Midbrain (tissue), 1 donor: Measurements from ENCODE around the gene RASSF1.

Experiments
- DNase-seq: peaks from one replicate; lab custom pipeline; 2025; lab: John Stamatoyannopoulos, UW

RASSF1 gene

GRCh38 chr3:50365842-50366220 lies 25.2 kb upstream of the RASSF1 start:
- DNase-seq: no peak

- peak; percentile 53 for DNase-seq
Measured at GRCh38 chr3:50365080-50365841, 24.6 kb upstream of the RASSF1 start.

- DNase-seq: no peak
Measured at GRCh38 chr3:50364573-50365079, 24.0 kb upstream of the RASSF1 start.

DNA sequence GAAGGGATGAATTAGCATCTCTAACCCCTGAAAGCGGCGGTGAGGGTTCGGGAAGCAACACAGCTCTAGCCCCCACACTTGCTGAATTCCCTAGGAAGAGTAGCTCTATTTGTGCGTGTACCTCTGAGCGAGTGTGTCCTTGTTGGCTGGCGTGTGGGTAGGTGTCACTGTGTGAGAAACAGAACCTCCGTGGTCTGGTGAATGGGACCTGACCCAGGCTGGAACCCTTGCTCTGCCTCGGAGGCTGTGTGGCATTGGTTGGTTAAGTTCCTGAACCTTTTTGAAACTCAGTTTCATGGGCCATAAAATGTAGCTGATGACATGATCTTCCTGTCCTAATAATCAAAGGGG lies 19.1 kb upstream of the RASSF1 start:
- no peak for DNase-seq

DNA sequence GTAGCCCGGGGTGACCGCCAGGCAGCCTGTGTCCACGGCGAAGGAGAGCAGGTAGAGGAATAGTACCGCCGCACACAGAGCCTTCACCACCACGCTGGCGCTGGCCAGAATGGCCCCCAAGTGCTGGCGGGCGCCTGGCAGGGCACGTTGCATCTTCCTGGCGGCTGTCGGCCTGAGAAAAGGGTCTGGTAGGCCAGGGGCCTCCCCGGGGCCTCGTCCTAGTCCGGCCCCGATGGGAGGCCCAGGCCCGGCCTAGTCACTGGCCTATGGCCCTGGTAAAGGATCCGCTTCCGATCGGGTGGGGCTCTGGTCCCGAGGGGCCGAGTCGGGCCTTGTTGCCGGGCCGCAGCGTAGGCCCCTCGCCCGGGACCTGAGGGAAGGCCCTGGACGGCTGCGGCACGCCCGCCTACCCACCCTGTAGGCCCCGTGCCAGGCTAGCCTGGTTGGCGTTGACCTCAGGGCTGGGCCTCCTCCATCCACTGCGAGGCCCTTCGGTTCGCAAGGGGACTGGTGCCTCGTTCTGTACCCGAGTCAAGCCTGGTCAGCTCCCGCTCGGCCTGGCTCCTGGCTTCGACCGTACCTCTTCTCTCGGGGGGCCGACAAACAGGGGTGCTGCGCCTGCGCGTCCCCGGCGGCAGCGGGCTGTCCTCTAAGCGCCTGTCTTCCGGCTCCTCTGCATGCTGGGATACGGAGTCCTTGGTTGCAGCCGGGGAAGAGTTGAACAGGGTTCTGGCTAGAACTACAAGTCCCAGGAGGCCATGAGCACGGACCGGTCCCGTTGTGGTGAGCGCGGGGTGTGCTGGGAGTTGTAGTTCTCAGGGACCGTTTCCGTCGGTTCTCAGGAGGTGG lies 18.5 kb upstream of the RASSF1 start, which contains the start of gene TMEM115:
TSS of gene TMEM115 (minus strand) at position 611 of the 849 bp plus-strand sequence. CDS start at position 153, 458 bp downstream.
- peak; percentile 99 for DNase-seq

GRCh38 chr3:50358355-50358910 lies 17.8 kb upstream of the RASSF1 start:
- no peak for DNase-seq

- DNase-seq: no peak
Measured at GRCh38 chr3:50357481-50357880, 16.8 kb upstream of the RASSF1 start.

- DNase-seq: no peak
Measured at GRCh38 chr3:50356553-50356952, 15.9 kb upstream of the RASSF1 start.

- no peak for DNase-seq
Measured at GRCh38 chr3:50355829-50356552, 15.4 kb upstream of the RASSF1 start.

DNA sequence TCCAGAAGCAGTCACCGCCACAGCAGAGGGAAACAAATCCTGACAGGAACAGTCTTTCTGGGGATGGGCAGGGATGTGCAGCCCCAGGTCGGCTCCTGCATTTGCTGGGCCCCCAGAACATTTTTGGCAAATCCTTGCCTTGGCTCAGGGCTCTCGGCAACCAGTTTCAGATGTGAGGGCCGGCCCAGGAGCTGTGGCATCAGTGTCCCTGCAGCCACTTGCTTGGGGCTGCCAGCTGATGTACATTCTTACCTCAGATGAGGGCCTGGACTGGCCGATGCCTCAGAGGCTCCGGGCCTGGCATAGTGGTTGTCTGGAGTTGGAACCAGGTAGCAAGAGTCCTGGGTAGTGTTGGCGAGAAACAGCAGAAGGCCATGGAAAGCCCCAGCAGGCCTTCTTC lies 14.2 kb upstream of the RASSF1 start:
- DNase-seq: no peak

- no peak for DNase-seq
Measured at GRCh38 chr3:50354186-50354764, 13.6 kb upstream of the RASSF1 start.

- no peak for DNase-seq
Measured at GRCh38 chr3:50353245-50354004, 12.8 kb upstream of the RASSF1 start.

DNA sequence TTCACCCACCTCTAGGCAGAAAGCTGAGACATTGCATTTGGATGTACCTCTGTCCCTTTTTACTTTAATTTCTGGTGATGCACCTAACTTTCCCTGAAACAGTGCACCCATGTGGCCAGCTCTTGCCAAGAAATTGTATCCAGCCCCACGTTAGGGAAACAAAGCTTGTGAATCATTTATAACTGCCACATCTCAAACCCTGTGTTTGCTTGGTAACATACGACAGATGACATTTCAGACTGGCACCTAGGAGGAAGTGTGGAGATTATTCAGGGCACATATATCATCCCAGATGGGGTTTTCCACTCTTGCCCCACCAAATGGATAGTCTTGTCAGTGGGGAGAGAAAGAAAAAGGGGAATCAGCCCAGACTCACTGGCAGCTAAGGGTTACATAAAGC lies 12.1 kb upstream of the RASSF1 start:
- no peak for DNase-seq

GRCh38 chr3:50351323-50351697 lies 10.7 kb upstream of the RASSF1 start:
- no peak for DNase-seq

- peak; percentile 98 for DNase-seq
Measured at GRCh38 chr3:50350527-50351322, 10.1 kb upstream of the RASSF1 start, which contains the start of the genes CYB561D2 and NPRL2. Gene CYB561D2, plus strand, starts transcription at chr3:50350862. Its CDS starts 572 bp downstream, at chr3:50351434. Gene NPRL2, minus strand, starts transcription at chr3:50350775. Its CDS starts 123 bp downstream, at chr3:50350652.

GRCh38 chr3:50350213-50350526 lies 9.5 kb upstream of the RASSF1 start:
- no peak for DNase-seq

- peak; percentile 56 for DNase-seq
Measured at GRCh38 chr3:50347187-50347813, 6.7 kb upstream of the RASSF1 start.

DNA sequence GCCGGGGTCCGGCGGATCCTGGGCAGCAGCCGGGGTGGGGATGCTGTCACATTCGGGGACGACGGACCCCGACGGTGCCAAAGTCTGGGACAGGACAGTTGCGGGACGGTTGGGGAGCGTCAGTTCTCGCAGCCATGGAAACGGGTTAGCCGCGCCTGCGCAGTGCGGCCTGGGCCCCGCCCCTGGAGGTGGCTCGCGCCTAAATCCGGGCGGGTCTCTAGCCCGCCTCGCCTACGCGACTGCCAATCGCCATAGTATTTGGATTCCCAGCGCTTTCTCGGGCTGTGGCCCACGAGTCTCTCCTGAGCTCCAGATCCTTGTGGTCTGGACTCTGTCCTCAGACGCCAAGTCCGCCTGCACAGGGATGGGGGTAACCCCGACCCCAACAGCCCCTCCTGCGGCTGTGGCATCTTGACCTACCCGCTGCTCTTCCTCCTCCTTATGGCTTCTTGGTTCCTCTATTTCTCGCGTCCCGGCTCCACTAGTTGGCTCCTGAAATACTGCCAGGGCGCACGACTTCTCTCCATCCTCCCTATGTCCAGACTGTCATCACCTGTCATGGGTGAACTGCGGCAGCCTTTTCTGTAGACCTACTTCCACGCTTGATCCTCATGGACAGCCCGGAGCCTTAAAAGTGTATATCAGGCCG lies 5.1 kb upstream of the RASSF1 start, which contains the start of gene ZMYND10:
TSS of gene ZMYND10 (minus strand) at position 147 of the 649 bp plus-strand sequence. CDS start 153 bp downstream, outside the sequence.
- no peak for DNase-seq

DNA sequence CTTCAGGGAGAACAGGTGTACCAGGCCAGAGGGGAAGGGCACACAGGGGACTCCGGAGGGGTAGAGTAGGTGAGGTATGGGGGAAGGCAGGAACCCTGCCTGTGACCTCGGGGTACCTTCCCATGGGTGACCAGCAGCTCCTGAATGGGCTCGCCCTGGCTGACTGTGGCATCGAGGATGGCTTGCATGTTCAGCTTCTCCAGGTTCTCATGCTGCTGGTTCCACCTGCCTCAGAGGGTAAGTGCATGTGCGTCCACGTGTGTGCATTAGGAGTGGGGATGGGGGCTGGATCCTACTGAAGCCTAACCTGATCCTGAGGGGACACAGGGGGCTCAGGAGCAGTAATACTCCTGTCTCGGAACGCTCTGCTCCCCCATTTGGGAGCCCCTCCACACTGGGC lies 4.4 kb upstream of the RASSF1 start:
- DNase-seq: no peak
